Pancreas (tissue), 10 donors: ENCODE measurements around the gene LGR6. TPM values are rescaled to one million over a fixed set of nuclear protein-coding genes. Genes with fewer than 3 reads are reported as not detected.

Source experiments
- ATAC-seq, 4 donors: fragments of 200-7000 bp; cut with Tn5 transposase; one replicate each; pipeline versions ENCODE4 v1.8.0 to v1.9.1; 2020; ENCODE audit warnings: mild to moderate bottlenecking in 4 of 4, moderate library complexity in 4 of 4
- DNase-seq, 6 donors: peaks; one replicate each; pipeline ENCODE4 v3.0.0-alpha.2; 2020
- FAIRE-seq: peaks from 2 replicates; lab custom pipeline; 2012; peaks lifted over from hg19 to GRCh38; lab: Jason Lieb, UNC
- H3K27ac ChIP-seq, 4 donors: fragments of 200-600 bp; sonication (generic); 1 replicate in 3 of 4; 2 replicates in 1 of 4; pipeline versions ENCODE4 v1.5.0 to v1.8.0; 2020
- H3K27me3 ChIP-seq, 4 donors: fragments of 200-600 bp; one replicate each; pipeline ENCODE4 v1.8.0; 2021
- H3K36me3 ChIP-seq, 3 donors: fragments of 200-600 bp; sonication (generic) in 1 of 3; one replicate each; pipeline versions ENCODE4 v1.5.0 to v1.8.0; 2020 to 2021
- H3K4me1 ChIP-seq, 3 donors: fragments of 200-600 bp; one replicate each; pipeline ENCODE4 v1.8.0; 2021
- H3K4me3 ChIP-seq, 4 donors: fragments of 200-600 bp; sonication (generic) in 2 of 4; one replicate each; pipeline versions ENCODE4 v1.5.0 to v1.8.0; 2020 to 2021
- H3K9me3 ChIP-seq, 4 donors: fragments of 200-600 bp; one replicate each; pipeline ENCODE4 v1.8.0; 2021
- CTCF ChIP-seq, 4 donors: fragments of 200-600 bp; sonication (generic) in 3 of 4; IDR thresholded peaks; one replicate each; pipeline versions ENCODE4 v1.5.0 to v1.8.0; 2021; ENCODE audit warnings: antibody characterized with exemption in 4 of 4
- WGBS, 2 donors: extraction: QIAGEN DNeasy Blood & Tissue Kit; methylation state at CpG; one replicate each; pipeline ENCODE4 v1.1.7; 2013; 5-methylcytosine and 5-hydroxymethylcytosine counted together
- intact Hi-C, 3 donors: fragments of 100-400 bp; cut with DNase I; formaldehyde crosslinking; loops; one replicate each; pipeline versions ENCODE4 v1.11.1 to v1.14.2; 2022
- polyA plus RNA-seq, 2 donors: library from polyadenylated mRNA; stranded (reverse); fragments of 200-250 nt; gene quantifications; one replicate each; pipeline ENCODE4 v1.2.3, GENCODE V29; 2013
- total RNA-seq, 6 donors: library from RNA; stranded (reverse); fragmentation: NEBNext Ultra II Directional in 4 of 6; extraction: Animal tissue kit (Norgen Biotek cat#: 25700) in 4 of 6; gene quantifications; one replicate each; pipeline versions ENCODE4 v1.2.1 to v1.2.4, GENCODE V29; 2021 to 2023
- donor health status: healthy with polysubstance abuse.
- donor health status: DM: no; HTN: no; CAD: no; lungs with moderate emphysema.
- donor health status: DM: no; HTN: no; CAD: no.
- donor health status: control.
- donor health status: control.
- donor health status: Bipolar disorder and iron deficiency.
- donor health status: DM: yes; HTN: yes; CAD: no.
- donor health status: DM: no; HTN: no; CAD: no.
- donor health status: DM: no; HTN: no; CAD: no.
- donor health status: DM: yes; HTN: yes; CAD: no.

Gene LGR6
- total and polyA plus RNA-seq, 8 donors: 0.06 to 0.47 (median 0.15) TPM; not detected in 3

- WGBS, 2 donors: 79 to 84% methylated on average over 6 of the region's 6 CpGs
- Histone ChIP-seq H3K4me1 (no peaks in the 10 kb centered on the region), H3K27ac (no peak overlapping the region), H3K27me3 (no peaks in the 10 kb centered on the region), H3K4me3 (no peak overlapping the region), H3K36me3 (no peaks in the 10 kb centered on the region), H3K9me3 (no peaks in the 10 kb centered on the region)
- TF ChIP-seq CTCF (IDR thresholded peaks at IDR 0.05): no peak
- ATAC-seq: no peak
- no peak for FAIRE-seq
- DNase-seq: peak in 1 of 6 donors; percentile 12
- intact Hi-C loops: no loop called here
Observed at GRCh38 chr1:202248861-202249260, 55.3 kb downstream of the LGR6 start.

GRCh38 chr1:202249436-202249835 lies 55.8 kb downstream of the LGR6 start:
- no peaks in the 10 kb centered on the region for H3K27me3 ChIP-seq
- intact Hi-C loops: no loop called here
- H3K9me3 ChIP-seq: no peaks in the 10 kb centered on the region
- no peak for FAIRE-seq
- no peak for ATAC-seq
- no peak overlapping the region for H3K4me3 ChIP-seq
- 62 to 72% methylated on average over 6 of the region's 6 CpGs for WGBS, 2 donors
- TF ChIP-seq CTCF (IDR thresholded peaks at IDR 0.05): no peak
- H3K4me1 ChIP-seq: no peaks in the 10 kb centered on the region
- H3K36me3 ChIP-seq: no peaks in the 10 kb centered on the region
- DNase-seq: no peak
- no peak overlapping the region for H3K27ac ChIP-seq

- H3K27me3 ChIP-seq: no peaks in the 10 kb centered on the region
- no peak for FAIRE-seq
- peak in 1 of 4 donors; percentile 35 for ATAC-seq
- DNase-seq: peak in 1 of 6 donors; percentile 7
- H3K9me3 ChIP-seq: no peaks in the 10 kb centered on the region
- intact Hi-C loops: no loop called here
- no peak for TF ChIP-seq CTCF (IDR thresholded peaks at IDR 0.05)
- 83 to 86% methylated on average over 2 of the region's 2 CpGs for WGBS, 2 donors
- H3K4me3 ChIP-seq: no peak overlapping the region
- H3K27ac ChIP-seq: no peak overlapping the region
- H3K4me1 ChIP-seq: no peaks in the 10 kb centered on the region
- no peaks in the 10 kb centered on the region for H3K36me3 ChIP-seq
Observed at GRCh38 chr1:202249846-202250245, 56.2 kb downstream of the LGR6 start.

GRCh38 chr1:202250982-202251381 lies 57.4 kb downstream of the LGR6 start:
- DNase-seq (peak in 1 of 6 donors; percentile 13), FAIRE-seq (no peak), ATAC-seq (no peak)
- WGBS, 2 donors: 73 to 77% methylated on average over 10 of the region's 10 CpGs
- intact Hi-C loops: no loop called here
- no peaks in the 10 kb centered on the region for H3K4me1 ChIP-seq
- H3K4me3 ChIP-seq: no peak overlapping the region
- no peak overlapping the region for H3K27ac ChIP-seq
- H3K9me3 ChIP-seq: no peaks in the 10 kb centered on the region
- no peaks in the 10 kb centered on the region for H3K27me3 ChIP-seq
- no peak for TF ChIP-seq CTCF (IDR thresholded peaks at IDR 0.05)
- H3K36me3 ChIP-seq: no peaks in the 10 kb centered on the region

- no peak overlapping the region for H3K4me3 ChIP-seq
- WGBS, 2 donors: 63 to 67% methylated on average over 6 of the region's 6 CpGs
- no peaks in the 10 kb centered on the region for H3K9me3 ChIP-seq
- no peaks in the 10 kb centered on the region for H3K27me3 ChIP-seq
- ATAC-seq: no peak
- no peak for TF ChIP-seq CTCF (IDR thresholded peaks at IDR 0.05)
- H3K36me3 ChIP-seq: no peaks in the 10 kb centered on the region
- H3K27ac ChIP-seq: no peak overlapping the region
- intact Hi-C loops: no loop called here
- DNase-seq: peak in 1 of 6 donors; percentile 16
- no peak for FAIRE-seq
- no peaks in the 10 kb centered on the region for H3K4me1 ChIP-seq
Observed at GRCh38 chr1:202251424-202252256, 58.0 kb downstream of the LGR6 start.
